GM19240 (cell line): ENCODE measurements around the gene HTT-AS.

Source experiments
- DNase-seq: peaks from one replicate; pipeline ENCODE4 v3.0.0; 2011; ENCODE audit warnings: low spot score; ENCODE audit not compliant: insufficient read length

The HTT-AS gene

GRCh38 chr4:3087115-3087797 lies 12.9 kb upstream of the HTT-AS start:
- no peak for DNase-seq

GRCh38 chr4:3085948-3086670 lies 11.8 kb upstream of the HTT-AS start:
- DNase-seq = no peak

- no peak for DNase-seq
Observed at GRCh38 chr4:3083732-3084131, 9.4 kb upstream of the HTT-AS start.

GRCh38 chr4:3082925-3083515 lies 8.7 kb upstream of the HTT-AS start:
- DNase-seq = no peak

GRCh38 chr4:3079694-3080123 lies 5.4 kb upstream of the HTT-AS start:
- DNase-seq = no peak

- DNase-seq = no peak
Observed at GRCh38 chr4:3077796-3078195, 3.5 kb upstream of the HTT-AS start.

GRCh38 chr4:3075652-3075981 lies 1.3 kb upstream of the HTT-AS start:
- DNase-seq = no peak

- no peak for DNase-seq
Observed at GRCh38 chr4:3074846-3075651, 711 bp upstream of the HTT-AS start.

GRCh38 chr4:3073158-3074077 lies 920 bp downstream of the HTT-AS start:
- DNase-seq = no peak

GRCh38 chr4:3071811-3072210 lies 2.5 kb downstream of the HTT-AS start:
- DNase-seq = no peak

- no peak for DNase-seq
Observed at GRCh38 chr4:3070709-3071500, 3.4 kb downstream of the HTT-AS start.

GRCh38 chr4:3069661-3070199 lies 4.6 kb downstream of the HTT-AS start:
- no peak for DNase-seq

- no peak for DNase-seq
Observed at GRCh38 chr4:3067473-3068001, 6.8 kb downstream of the HTT-AS start.

- DNase-seq = no peak
Observed at GRCh38 chr4:3066836-3067400, 7.4 kb downstream of the HTT-AS start.

- DNase-seq = no peak
Observed at GRCh38 chr4:3065551-3065950, 8.8 kb downstream of the HTT-AS start.

GRCh38 chr4:3062471-3062870 lies 11.9 kb downstream of the HTT-AS start:
- DNase-seq = no peak

GRCh38 chr4:3060946-3061345 lies 13.4 kb downstream of the HTT-AS start:
- DNase-seq = no peak

- no peak for DNase-seq
Observed at GRCh38 chr4:3059943-3060342, 14.4 kb downstream of the HTT-AS start.

- DNase-seq = no peak
Observed at GRCh38 chr4:3054169-3054759, 20.1 kb downstream of the HTT-AS start.
